AG09319 (cell line): Measurements from ENCODE around the gene NAPEPLD.
A peak's percentile ranks its signal among the peaks of the same experiment; 100 is the strongest.
"Not testable (repeated sequence)": the region's sequence is repeated elsewhere in the genome, so short reads cannot be mapped to it uniquely, and the experiment has no call there.

Source experiments
- DNase-seq: peaks from one replicate; pipeline ENCODE4 v3.0.0-alpha.2; 2010; ENCODE audit warnings: low read depth; ENCODE audit errors: extremely low read depth
- TF ChIP-seq, protein P1 (sequence below): IDR thresholded peaks from 2 replicates; pipeline ENCODE4 v1.5.1; 2011; ENCODE audit warnings: low read depth, mild to moderate bottlenecking, inconsistent platforms, low read length, moderate library complexity

Gene NAPEPLD

DNA sequence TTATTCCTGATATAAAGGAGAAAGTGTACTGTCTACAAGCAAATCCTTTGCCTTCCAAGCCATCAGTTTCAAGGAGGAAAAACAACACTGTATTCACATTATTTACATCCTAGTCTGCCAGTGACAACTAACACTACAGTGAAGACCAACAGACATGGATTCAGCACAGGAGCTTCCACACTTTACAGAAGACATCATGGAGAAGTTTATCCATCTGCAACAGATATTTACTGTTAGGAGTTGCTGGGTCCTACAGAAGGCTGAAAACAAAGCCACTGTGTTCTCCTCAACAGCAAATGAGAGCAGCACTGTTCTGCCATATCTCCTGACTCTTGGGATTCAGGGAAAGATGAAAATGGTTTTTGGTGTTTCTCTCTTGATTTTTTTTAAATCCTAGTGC is 31.9 kb downstream of the NAPEPLD start:
- TF ChIP-seq, protein P1, sequence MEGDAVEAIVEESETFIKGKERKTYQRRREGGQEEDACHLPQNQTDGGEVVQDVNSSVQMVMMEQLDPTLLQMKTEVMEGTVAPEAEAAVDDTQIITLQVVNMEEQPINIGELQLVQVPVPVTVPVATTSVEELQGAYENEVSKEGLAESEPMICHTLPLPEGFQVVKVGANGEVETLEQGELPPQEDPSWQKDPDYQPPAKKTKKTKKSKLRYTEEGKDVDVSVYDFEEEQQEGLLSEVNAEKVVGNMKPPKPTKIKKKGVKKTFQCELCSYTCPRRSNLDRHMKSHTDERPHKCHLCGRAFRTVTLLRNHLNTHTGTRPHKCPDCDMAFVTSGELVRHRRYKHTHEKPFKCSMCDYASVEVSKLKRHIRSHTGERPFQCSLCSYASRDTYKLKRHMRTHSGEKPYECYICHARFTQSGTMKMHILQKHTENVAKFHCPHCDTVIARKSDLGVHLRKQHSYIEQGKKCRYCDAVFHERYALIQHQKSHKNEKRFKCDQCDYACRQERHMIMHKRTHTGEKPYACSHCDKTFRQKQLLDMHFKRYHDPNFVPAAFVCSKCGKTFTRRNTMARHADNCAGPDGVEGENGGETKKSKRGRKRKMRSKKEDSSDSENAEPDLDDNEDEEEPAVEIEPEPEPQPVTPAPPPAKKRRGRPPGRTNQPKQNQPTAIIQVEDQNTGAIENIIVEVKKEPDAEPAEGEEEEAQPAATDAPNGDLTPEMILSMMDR, result no peak
- no peak for DNase-seq

GRCh38 chr7:103116511-103116910 is 32.4 kb downstream of the NAPEPLD start:
- DNase-seq, result no peak
- TF ChIP-seq, protein P1, result no peak

DNA sequence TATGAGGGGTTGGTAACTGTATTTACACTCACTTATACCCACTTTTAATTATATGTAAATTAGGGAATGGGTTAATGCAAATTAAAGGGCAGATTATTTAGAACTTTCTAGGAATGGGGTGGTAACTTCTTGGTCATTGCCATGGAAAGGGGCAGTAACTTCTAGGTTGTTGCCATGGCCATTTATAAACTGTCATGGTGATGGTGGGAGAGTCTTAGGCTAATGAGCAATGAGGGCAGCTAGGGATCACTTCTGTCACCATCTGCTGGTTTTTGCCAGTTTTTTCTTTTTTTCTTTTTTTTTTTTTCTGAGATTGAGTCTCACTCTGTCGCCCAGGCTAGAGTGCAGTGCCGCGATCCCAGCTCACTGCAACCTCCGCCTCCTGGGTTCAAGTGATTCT is 33.1 kb downstream of the NAPEPLD start:
- TF ChIP-seq, protein P1, result no peak
- DNase-seq, result no peak

DNA sequence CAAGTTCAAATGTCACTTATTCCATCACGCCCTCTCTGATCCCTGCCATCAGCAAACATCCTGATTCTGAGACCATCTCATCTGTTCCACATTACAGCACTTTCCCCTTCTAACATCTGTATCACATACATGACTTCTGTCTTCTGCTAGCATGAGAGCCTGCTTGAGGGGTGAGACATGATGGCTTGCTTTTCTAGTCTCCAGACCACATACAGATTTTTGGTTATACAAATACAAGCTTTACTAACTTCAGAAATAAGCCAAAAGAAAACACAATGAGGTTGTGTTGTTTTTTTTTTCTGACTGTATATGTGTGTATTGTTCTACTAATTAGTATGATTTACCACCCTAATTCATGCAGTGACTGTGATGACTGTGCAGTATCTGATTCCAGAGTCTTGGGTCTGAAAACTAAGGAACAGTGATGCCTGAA is 34.3 kb downstream of the NAPEPLD start:
- DNase-seq, result no peak
- TF ChIP-seq, protein P1, result no peak

GRCh38 chr7:103113164-103113563 is 35.7 kb downstream of the NAPEPLD start:
- peak; percentile 74 for DNase-seq
- TF ChIP-seq, protein P1, result no peak

GRCh38 chr7:103106703-103107070 is 42.2 kb downstream of the NAPEPLD start:
- not testable (repeated sequence) for DNase-seq

- TF ChIP-seq, protein P1, result no peak
- DNase-seq, result no peak
Observed at GRCh38 chr7:103106005-103106702, 42.7 kb downstream of the NAPEPLD start.

DNA sequence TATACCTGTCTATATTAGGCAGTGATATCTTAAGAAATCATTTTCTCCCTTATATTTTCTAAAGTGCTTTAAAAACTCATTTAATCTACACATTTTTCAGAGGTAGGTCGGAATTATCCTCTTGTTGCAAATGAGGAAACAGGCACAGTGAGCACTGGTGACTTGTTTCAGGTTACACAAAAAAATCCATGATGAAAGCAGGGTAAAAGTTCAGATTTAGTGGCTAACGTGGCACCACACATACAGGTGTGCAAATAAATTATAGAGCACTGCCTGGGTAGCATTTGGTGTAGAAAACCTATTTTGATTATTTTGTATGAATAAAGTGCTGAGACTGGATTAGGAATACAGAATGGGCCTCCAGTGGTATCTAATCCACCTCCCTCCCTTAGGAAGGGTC is 47.4 kb downstream of the NAPEPLD start:
- TF ChIP-seq, protein P1, result no peak
- DNase-seq, result no peak
